Measurements from ENCODE around the gene NFASC.

Gene NFASC

DNA sequence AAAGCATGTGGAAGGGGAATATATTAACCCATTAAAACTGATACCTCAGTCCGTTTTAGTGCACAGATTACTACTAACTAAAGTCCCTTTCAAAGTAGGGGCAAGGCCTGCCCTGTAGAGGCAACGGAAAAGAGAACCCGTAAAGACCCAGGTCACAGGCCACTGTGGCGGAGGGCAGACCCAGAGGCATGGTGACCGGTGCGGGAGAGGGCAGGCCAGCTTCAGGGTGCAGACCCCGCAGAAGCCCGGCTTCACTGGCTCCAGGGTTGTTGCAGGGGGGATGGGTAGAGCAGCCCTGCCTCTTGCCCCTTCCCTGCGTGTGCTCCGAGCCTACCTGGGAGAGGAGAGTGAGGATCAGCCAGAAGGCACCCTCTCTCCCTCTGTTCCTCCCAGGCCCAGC, 190.1 kb downstream of the NFASC start:
- DNase-seq = peak in 1 of 42 donors; percentile 14

DNA sequence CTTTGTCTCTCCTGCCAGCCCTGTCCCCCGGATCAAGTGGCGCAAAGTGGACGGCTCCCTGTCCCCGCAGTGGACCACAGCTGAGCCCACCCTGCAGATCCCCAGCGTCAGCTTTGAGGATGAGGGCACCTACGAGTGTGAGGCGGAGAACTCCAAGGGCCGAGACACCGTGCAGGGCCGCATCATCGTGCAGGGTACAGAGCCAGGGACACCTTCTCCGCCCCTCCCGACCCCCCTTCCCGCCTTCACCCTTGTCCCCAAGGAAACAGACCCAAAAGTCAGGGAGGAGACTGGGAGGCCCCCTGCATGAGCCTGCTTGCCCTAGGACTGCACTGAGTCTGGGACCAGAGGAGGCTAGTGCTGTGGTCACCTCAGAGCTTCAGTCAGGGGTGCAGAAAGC, 190.6 kb downstream of the NFASC start:
- peak in 1 of 42 donors; percentile 20 for DNase-seq

More for the DNA sequence above, 190.1 kb downstream of the NFASC start:
- intact Hi-C loops (cut with DNase I) = loop anchor here (2.0 kb wide), 1 partner anchor 72 kb away; no protein-coding TSS in a partner anchor

DNA sequence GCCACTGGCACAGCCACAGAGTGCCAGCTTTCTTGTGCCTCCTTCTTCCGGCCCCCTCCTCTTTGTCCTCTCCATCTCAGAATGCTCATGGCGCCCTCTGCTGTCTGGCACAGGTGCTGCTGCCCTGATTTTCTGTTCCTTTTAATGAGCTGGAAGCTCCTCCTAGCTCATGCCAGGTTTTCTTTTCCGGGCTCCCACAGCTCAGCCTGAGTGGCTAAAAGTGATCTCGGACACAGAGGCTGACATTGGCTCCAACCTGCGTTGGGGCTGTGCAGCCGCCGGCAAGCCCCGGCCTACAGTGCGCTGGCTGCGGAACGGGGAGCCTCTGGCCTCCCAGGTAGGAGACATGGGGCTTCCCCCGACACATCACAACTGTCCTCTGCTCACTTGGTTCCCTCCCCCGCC, 191.0 kb downstream of the NFASC start:
- intact Hi-C loops (cut with DNase I) = loop anchor here (2.0 kb wide), 1 partner anchor 73 kb away; no protein-coding TSS in a partner anchor
- peak; percentile 63 to 95 (median 88) for DNase-seq

More for the DNA sequence above, 190.6 kb downstream of the NFASC start:
- intact Hi-C loops (cut with DNase I) = loop anchor here (2.0 kb wide), 1 partner anchor 72 kb away; no protein-coding TSS in a partner anchor

- DNase-seq = peak in 4 of 42 donors; percentile 8 to 19 (median 16)
- intact Hi-C loops (cut with DNase I) = no loop called here
Observed at GRCh38 chr1:205062319-205062718, 191.7 kb downstream of the NFASC start.

GRCh38 chr1:205062895-205063294, 192.2 kb downstream of the NFASC start:
- DNase-seq = no peak
- intact Hi-C loops (cut with DNase I) = no loop called here

DNA sequence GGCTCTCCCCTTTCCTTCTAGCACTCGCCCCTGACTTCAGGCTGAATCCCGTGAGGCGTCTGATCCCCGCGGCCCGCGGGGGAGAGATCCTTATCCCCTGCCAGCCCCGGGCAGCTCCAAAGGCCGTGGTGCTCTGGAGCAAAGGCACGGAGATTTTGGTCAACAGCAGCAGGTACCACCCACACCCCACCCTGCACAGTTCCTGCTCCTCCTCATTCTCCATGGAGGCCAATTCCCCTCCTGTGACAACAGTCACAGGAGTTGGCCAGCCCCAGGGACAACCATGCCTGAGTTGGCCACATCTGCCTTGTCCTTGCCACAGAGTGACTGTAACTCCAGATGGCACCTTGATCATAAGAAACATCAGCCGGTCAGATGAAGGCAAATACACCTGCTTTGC, 193.6 kb downstream of the NFASC start:
- intact Hi-C loops (cut with DNase I) = no loop called here

GRCh38 chr1:205064741-205065316, 194.2 kb downstream of the NFASC start:
- peak in 4 of 42 donors; percentile 5 to 18 (median 6) for DNase-seq
- intact Hi-C loops (cut with DNase I) = no loop called here

More for the DNA sequence above, 193.6 kb downstream of the NFASC start:
- DNase-seq = peak in 7 of 42 donors; percentile 3 to 24 (median 10)

DNA sequence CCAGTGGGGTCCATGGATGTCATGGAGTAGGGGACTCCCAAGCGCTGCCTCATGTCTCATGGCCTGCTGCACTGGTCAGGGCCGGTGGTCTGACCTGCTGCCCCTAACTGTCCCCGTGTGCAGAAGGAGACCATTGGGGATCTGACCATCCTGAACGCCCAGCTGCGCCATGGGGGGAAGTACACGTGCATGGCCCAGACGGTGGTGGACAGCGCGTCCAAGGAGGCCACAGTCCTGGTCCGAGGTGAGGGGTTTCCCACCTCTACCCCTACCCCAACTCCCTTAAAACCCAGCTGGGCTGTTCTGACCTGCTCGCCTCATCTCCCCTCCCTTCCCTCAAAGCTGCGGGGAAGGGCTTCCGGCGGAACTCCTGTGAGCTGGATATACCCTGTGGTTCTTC, 195.0 kb downstream of the NFASC start:
- intact Hi-C loops (cut with DNase I) = no loop called here
- peak in 7 of 42 donors; percentile 4 to 37 (median 12) for DNase-seq

GRCh38 chr1:205066141-205066818, 195.6 kb downstream of the NFASC start:
- peak in 12 of 42 donors; percentile 8 to 54 (median 26) for DNase-seq
- intact Hi-C loops (cut with DNase I) = no loop called here

GRCh38 chr1:205067031-205067430, 196.4 kb downstream of the NFASC start:
- intact Hi-C loops (cut with DNase I) = no loop called here
- DNase-seq = peak in 4 of 42 donors; percentile 5 to 40 (median 19)

DNA sequence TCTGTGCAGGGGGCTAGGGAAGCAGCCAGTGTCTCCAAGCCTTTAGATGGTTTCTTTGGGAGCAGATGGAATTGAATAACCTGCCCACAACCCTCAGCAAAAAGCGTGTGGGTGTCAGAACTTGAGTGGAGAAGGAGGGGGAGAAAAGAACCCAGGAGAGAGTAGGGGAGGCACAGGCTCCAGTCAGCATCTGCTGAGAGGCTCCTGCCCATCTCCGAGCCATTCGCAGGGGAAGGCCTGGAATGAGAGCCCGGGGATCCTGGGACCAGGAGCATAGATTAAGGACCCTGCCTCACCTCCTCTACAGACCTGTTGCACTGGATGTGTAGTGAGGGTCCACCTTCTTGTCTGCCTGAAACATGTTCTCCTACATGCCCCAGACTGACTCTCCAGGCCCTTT, 197.3 kb downstream of the NFASC start:
- peak in 12 of 42 donors; percentile 24 to 74 (median 48) for DNase-seq
- intact Hi-C loops (cut with DNase I) = no loop called here

GRCh38 chr1:205068457-205069040, 197.9 kb downstream of the NFASC start:
- intact Hi-C loops (cut with DNase I) = no loop called here
- no peak for DNase-seq

GRCh38 chr1:205069371-205070125, 198.9 kb downstream of the NFASC start:
- intact Hi-C loops (cut with DNase I) = no loop called here
- peak in 4 of 42 donors; percentile 7 to 42 (median 12) for DNase-seq

GRCh38 chr1:205071028-205071409, 200.4 kb downstream of the NFASC start:
- intact Hi-C loops (cut with DNase I) = no loop called here
- DNase-seq = no peak

DNA sequence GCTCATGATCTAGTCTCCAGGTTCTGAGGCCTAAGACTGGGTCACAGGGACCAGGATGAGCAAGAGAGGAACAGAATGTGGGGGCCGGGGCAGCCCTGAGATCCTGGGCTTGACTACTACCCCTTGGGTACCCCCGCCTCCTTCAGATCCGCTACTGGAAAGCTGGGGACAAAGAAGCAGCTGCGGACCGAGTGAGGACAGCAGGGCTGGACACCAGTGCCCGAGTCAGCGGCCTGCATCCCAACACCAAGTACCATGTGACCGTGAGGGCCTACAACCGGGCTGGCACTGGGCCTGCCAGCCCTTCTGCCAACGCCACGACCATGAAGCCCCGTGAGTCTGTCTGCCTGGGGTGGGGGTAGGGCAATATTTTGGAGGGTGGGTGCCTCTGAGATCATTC, 201.1 kb downstream of the NFASC start:
- intact Hi-C loops (cut with DNase I) = no loop called here
- DNase-seq = peak in 19 of 42 donors; percentile 39 to 84 (median 63)

DNA sequence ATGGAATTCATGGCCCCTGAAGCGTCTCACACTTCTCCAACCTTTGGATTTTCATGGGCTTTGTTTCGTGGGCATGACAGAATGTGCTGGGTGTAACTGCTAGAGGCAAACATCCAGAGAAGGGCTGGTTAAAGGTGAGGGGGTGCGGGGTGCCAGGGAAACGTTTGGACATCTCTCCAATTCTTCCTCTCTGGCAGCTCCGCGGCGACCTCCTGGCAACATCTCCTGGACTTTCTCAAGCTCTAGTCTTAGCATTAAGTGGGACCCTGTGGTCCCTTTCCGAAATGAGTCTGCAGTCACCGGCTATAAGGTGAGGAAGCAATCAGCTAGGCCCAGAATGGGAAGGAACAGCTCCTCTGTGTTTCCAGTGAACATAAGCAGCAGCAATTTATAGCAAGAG, 201.6 kb downstream of the NFASC start:
- intact Hi-C loops (cut with DNase I) = no loop called here

More for the DNA sequence above, 201.6 kb downstream of the NFASC start:
- peak in 1 of 42 donors; percentile 7 for DNase-seq

Measured in head of caudate nucleus (tissue), 42 donors.